SK-N-SH treated with all-trans-retinoic acid at 6 μM for 48 hours (cell line): ENCODE results near the gene PRPSAP2.

ENCODE experiments used
- ATAC-seq: fragments of 200-7000 bp; cut with Tn5 transposase; 3 replicates; pipeline ENCODE4 v1.9.1; 2020; ENCODE audit warnings: mild to moderate bottlenecking, moderate library complexity
- ARNTL ChIP-seq: fragments of 450-650 bp; formaldehyde crosslinking; IDR thresholded peaks from 2 replicates; pipeline ENCODE4 v1.5.0; 2020; ENCODE audit warnings: low read depth, mild to moderate bottlenecking, moderate library complexity, borderline replicate concordance
- BACH2 ChIP-seq: fragments of 250-450 bp; sonication (Bioruptor Pico); IDR thresholded peaks from 2 replicates; pipeline ENCODE4 v1.9.0; 2021; ENCODE audit warnings: mild to moderate bottlenecking, borderline replicate concordance
- CREB5 ChIP-seq: fragments of 250-450 bp; sonication (Bioruptor Pico); IDR thresholded peaks from 2 replicates; pipeline ENCODE4 v1.5.1; 2020; ENCODE audit warnings: low read depth, mild to moderate bottlenecking, moderate library complexity
- CSDC2 ChIP-seq: fragments of 250-450 bp; sonication (Bioruptor Pico); IDR thresholded peaks from 2 replicates; pipeline ENCODE4 v1.5.0; 2020; ENCODE audit warnings: mild to moderate bottlenecking, moderate library complexity
- CSRNP3 ChIP-seq: fragments of 250-450 bp; sonication (Bioruptor Pico); IDR thresholded peaks from 2 replicates; pipeline ENCODE4 v1.5.1; 2021; ENCODE audit warnings: mild to moderate bottlenecking, moderate library complexity
- ESRRG ChIP-seq: fragments of 250-450 bp; sonication (Bioruptor Pico); IDR thresholded peaks from 2 replicates; pipeline ENCODE4 v1.6.1; 2021; ENCODE audit warnings: mild to moderate bottlenecking
- GLIS3 ChIP-seq: fragments of 250-450 bp; sonication (Bioruptor Pico); IDR thresholded peaks from 2 replicates; pipeline ENCODE4 v1.5.0; 2020; ENCODE audit warnings: mild to moderate bottlenecking, moderate library complexity
- ISL1 ChIP-seq: fragments of 250-450 bp; sonication (Bioruptor Pico); IDR thresholded peaks from 2 replicates; pipeline ENCODE4 v2.1.2; 2022; ENCODE audit warnings: mild to moderate bottlenecking, moderate library complexity
- OSR1 ChIP-seq: fragments of 250-450 bp; sonication (Bioruptor Pico); IDR thresholded peaks from 2 replicates; pipeline ENCODE4 v1.8.0; 2022; ENCODE audit warnings: moderate library complexity, mild to moderate bottlenecking, inconsistent platforms
- PATZ1 ChIP-seq: fragments of 250-450 bp; sonication (Bioruptor Pico); IDR thresholded peaks from 2 replicates; pipeline ENCODE4 v1.8.0; 2020; ENCODE audit warnings: mild to moderate bottlenecking, moderate library complexity, borderline replicate concordance
- POU6F1 ChIP-seq: fragments of 250-450 bp; sonication (Bioruptor Pico); IDR thresholded peaks from 2 replicates; pipeline ENCODE4 v1.8.0; 2021; ENCODE audit warnings: low read depth, mild to moderate bottlenecking, moderate library complexity, borderline replicate concordance
- PPARA ChIP-seq: fragments of 250-450 bp; sonication (Bioruptor Pico); IDR thresholded peaks from 2 replicates; pipeline ENCODE4 v1.5.0; 2020; ENCODE audit warnings: mild to moderate bottlenecking, borderline replicate concordance
- RARB ChIP-seq: fragments of 250-450 bp; sonication (Bioruptor Pico); IDR thresholded peaks from 2 replicates; pipeline ENCODE4 v1.8.0; 2021; ENCODE audit warnings: mild to moderate bottlenecking, moderate library complexity
- SNAI2 ChIP-seq: fragments of 250-450 bp; sonication (Bioruptor Pico); IDR thresholded peaks from 2 replicates; pipeline ENCODE4 v1.5.0; 2020; ENCODE audit warnings: mild to moderate bottlenecking, moderate library complexity
- TCF4 ChIP-seq: fragments of 250-450 bp; sonication (Bioruptor Pico); IDR thresholded peaks from 2 replicates; pipeline ENCODE4 v1.8.0; 2021; ENCODE audit warnings: mild to moderate bottlenecking, moderate library complexity, borderline replicate concordance
- TOX ChIP-seq: fragments of 250-450 bp; sonication (Bioruptor Pico); IDR thresholded peaks from 2 replicates; pipeline ENCODE4 v1.8.0; 2021; ENCODE audit warnings: mild to moderate bottlenecking, moderate library complexity, borderline replicate concordance
- TSHZ2 ChIP-seq: fragments of 250-450 bp; sonication (Bioruptor Pico); IDR thresholded peaks from 2 replicates; pipeline ENCODE4 v1.5.0; 2020; ENCODE audit warnings: mild to moderate bottlenecking, moderate library complexity
- ZC3H10 ChIP-seq: fragments of 250-450 bp; sonication (Bioruptor Pico); IDR thresholded peaks from 2 replicates; pipeline ENCODE4 v1.5.1; 2021; ENCODE audit warnings: mild to moderate bottlenecking, moderate library complexity
- ZFP3 ChIP-seq: fragments of 250-450 bp; sonication (Bioruptor Pico); IDR thresholded peaks from 2 replicates; pipeline ENCODE4 v1.5.0; 2020; ENCODE audit warnings: mild to moderate bottlenecking, moderate library complexity
- ZFP30 ChIP-seq: fragments of 450-650 bp; formaldehyde crosslinking; IDR thresholded peaks from 2 replicates; pipeline ENCODE4 v1.5.0; 2022; ENCODE audit warnings: mild to moderate bottlenecking, moderate library complexity
- ZNF565 ChIP-seq: fragments of 450-650 bp; formaldehyde crosslinking; conservative IDR thresholded peaks from 2 replicates; pipeline ENCODE4 v1.5.0; 2020; ENCODE audit warnings: low read depth, mild to moderate bottlenecking, moderate library complexity
- ZNF70 ChIP-seq: fragments of 450-650 bp; formaldehyde crosslinking; IDR thresholded peaks from 2 replicates; pipeline ENCODE4 v1.5.0; 2020; ENCODE audit warnings: mild to moderate bottlenecking, moderate library complexity
- ZNF8 ChIP-seq: fragments of 450-650 bp; formaldehyde crosslinking; IDR thresholded peaks from 2 replicates; pipeline ENCODE4 v1.5.0; 2020; ENCODE audit warnings: mild to moderate bottlenecking, moderate library complexity

PRPSAP2 gene

GRCh38 chr17:18891541-18891940 is 33.6 kb downstream of the PRPSAP2 start:
- TF ChIP-seq PATZ1 (CRISPR knock-in tag) (no peak), TCF4 (CRISPR knock-in tag) (no peak), ZFP3 (no peak), BACH2 (no peak), SNAI2 (CRISPR knock-in tag) (no peak), PPARA (CRISPR knock-in tag) (no peak), ZNF70 (no peak), TOX (CRISPR knock-in tag) (no peak), RARB (CRISPR knock-in tag) (no peak), TSHZ2 (no peak), CSRNP3 (no peak), ZNF8 (CRISPR knock-in tag) (no peak), POU6F1 (CRISPR knock-in tag) (no peak), ESRRG (CRISPR knock-in tag) (no peak), ISL1 (CRISPR knock-in tag) (no peak), GLIS3 (no peak), ZNF565 (CRISPR knock-in tag) (no peak), ARNTL (CRISPR knock-in tag) (no peak)
- ATAC-seq = no peak

- no peak for TF ChIP-seq ARNTL (CRISPR knock-in tag)
- no peak for TF ChIP-seq TOX (CRISPR knock-in tag)
- TF ChIP-seq ZFP30 (CRISPR knock-in tag) = no peak
- no peak for TF ChIP-seq ZNF565 (CRISPR knock-in tag)
- TF ChIP-seq ZFP3 = no peak
- TF ChIP-seq BACH2 = no peak
- no peak for TF ChIP-seq GLIS3
- TF ChIP-seq PPARA (CRISPR knock-in tag) = no peak
- no peak for TF ChIP-seq CSRNP3
- TF ChIP-seq ZC3H10 (CRISPR knock-in tag) = no peak
- TF ChIP-seq TSHZ2 = no peak
- TF ChIP-seq RARB (CRISPR knock-in tag) = no peak
- TF ChIP-seq ZNF8 (CRISPR knock-in tag) = no peak
- no peak for TF ChIP-seq POU6F1 (CRISPR knock-in tag)
- no peak for TF ChIP-seq OSR1 (CRISPR knock-in tag)
- no peak for TF ChIP-seq CSDC2 (CRISPR knock-in tag)
- no peak for TF ChIP-seq CREB5 (CRISPR knock-in tag)
- TF ChIP-seq TCF4 (CRISPR knock-in tag) = no peak
- TF ChIP-seq ESRRG (CRISPR knock-in tag) = no peak
- TF ChIP-seq, all 23 proteins: peak for 0
- ATAC-seq = no peak
These were observed 38.2 kb downstream of the PRPSAP2 start for GRCh38 chr17:18896146-18896545.
